HG03064 (cell line): ENCODE measurements around the gene PA2G4.
A peak's percentile ranks its signal among the peaks of the same experiment; 100 is the strongest.
"Not testable (repeated sequence)": the region's sequence is repeated elsewhere in the genome, so short reads cannot be mapped to it uniquely, and the experiment has no call there.

ENCODE experiments used
- ATAC-seq: cut with Tn5 transposase; IDR thresholded peaks from one replicate; pipeline ENCODE4 v1.9.1; 2021; ENCODE audit warnings: low read depth; ENCODE audit not compliant: unreplicated experiment

The PA2G4 gene

GRCh38 chr12:56098592-56098991 lies 5.8 kb upstream of the PA2G4 start:
- ATAC-seq: no peak

GRCh38 chr12:56099787-56100186 lies 4.6 kb upstream of the PA2G4 start:
- ATAC-seq: no peak

DNA sequence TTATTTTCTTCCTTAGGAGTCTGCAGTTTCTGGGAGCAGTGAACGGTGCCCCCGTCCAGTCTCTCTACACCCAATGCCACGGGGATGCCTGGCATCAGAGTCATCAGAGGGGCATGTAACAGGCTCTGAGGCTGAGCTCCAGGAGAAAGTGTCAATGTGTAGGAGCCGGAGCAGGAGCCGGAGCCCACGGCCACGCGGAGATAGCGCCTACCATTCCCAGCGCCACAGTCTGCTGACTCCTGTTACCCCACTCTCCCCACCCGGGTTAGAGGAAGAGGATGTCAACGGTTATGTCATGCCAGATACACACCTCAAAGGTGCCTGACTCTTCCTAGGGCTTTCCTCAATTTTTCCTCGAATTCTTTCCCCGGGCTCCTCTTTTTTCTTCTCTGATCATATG lies 3.3 kb upstream of the PA2G4 start:
- no peak for ATAC-seq

DNA sequence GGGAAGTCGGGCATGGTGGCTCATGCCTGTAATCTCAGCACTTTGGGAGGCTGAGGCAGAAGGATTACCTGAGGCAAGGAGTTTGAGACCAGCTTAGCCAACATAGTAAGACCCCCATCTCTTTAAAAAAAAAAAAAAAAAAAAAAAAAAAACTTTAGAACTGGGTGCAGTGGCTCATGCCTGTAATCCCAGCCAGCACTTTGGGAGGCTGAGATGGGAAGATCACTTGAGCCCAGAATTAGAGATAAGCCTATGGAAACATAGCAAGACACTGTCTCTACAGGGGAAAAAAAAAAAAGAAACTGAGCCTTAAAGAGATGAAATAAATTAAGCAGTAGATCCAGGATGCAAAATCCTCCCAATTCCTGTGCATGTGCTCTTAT lies 1.7 kb upstream of the PA2G4 start:
- ATAC-seq: no peak

GRCh38 chr12:56103066-56103711 lies 1.2 kb upstream of the PA2G4 start:
- ATAC-seq: no peak

DNA sequence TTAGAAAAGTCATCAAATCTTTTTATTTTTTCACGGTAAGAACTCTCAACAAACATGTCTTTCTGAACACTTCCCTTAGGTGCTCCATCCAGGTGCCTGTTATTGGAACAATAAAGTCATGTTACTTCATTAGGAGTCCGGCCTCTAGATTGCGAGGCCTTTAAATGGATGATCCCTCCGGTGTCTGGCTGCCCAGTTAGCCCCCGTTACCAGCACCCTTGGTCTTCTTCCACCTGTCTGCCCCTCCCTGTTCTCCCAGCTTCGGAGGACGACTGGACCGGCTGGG lies 593 bp upstream of the PA2G4 start:
- ATAC-seq: no peak

GRCh38 chr12:56104815-56105608 lies 653 bp downstream of the PA2G4 start:
- peak; percentile 12 for ATAC-seq

GRCh38 chr12:56105609-56105902 lies 1.2 kb downstream of the PA2G4 start:
- no peak for ATAC-seq

GRCh38 chr12:56107242-56107641 lies 2.9 kb downstream of the PA2G4 start:
- no peak for ATAC-seq

DNA sequence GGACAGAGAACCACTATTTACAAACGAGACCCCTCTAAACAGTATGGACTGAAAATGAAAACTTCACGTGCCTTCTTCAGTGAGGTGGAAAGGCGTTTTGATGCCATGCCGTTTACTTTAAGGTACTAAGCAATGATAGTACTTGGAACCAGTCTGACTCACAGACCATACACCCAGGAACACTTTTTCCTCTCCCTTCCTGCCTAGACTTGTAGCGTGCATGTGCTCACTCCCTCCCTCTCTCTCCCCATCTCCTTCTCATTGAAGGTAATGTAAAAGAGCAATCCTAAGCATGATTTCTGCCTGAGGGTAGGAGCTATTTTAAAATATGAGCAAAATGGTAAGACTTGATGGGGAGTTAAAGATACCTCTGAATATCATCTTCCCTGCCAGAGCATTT lies 6.2 kb downstream of the PA2G4 start:
- ATAC-seq: no peak

GRCh38 chr12:56114084-56114483 lies 9.7 kb downstream of the PA2G4 start:
- ATAC-seq: no peak

GRCh38 chr12:56115329-56115728 lies 11.0 kb downstream of the PA2G4 start:
- no peak for ATAC-seq

DNA sequence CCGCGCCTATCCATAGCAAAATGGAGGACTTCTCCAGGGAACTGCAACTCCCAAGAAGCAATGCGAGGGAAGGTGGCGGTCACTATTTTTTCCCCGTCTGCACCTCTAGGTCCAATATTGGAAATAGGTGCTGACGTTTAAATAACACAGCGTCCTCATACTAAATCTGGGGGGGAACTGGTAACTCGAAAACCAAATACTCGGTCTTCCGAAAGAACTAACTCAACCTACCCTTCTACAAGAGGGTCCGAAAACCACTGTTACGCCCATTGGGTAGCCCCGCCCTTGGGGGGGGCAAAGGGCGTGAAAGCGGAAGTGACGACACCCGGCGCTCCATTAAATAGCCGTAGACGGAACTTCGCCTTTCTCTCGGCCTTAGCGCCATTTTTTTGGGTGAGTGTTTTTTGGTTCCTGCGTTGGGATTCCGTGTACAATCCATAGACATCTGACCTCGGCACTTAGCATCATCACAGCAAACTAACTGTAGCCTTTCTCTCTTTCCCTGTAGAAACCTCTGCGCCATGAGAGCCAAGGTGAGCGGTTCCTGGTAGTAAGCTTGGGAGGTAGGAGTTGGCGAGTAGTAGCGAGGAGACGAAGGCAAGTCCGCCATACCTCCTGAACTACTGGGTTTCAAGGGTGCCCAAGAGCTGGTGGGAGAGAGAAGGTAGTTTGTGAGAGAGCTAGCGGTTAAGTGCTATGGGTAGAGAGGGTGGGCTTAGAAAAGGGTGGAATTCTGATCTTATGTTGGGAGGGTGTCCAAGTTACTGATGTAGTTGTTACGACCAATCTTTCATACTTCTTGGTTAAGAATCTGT lies 12.1 kb downstream of the PA2G4 start, which contains the start of gene RPL41:
TSS of gene RPL41 (plus strand) at position 367 of the 815 bp plus-strand sequence.
- peak; percentile 37 for ATAC-seq

- not testable (repeated sequence) for ATAC-seq
These were observed 12.8 kb downstream of the PA2G4 start for GRCh38 chr12:56117082-56117706.

GRCh38 chr12:56117778-56118687 lies 13.7 kb downstream of the PA2G4 start, which contains the start of gene ZC3H10:
Gene ZC3H10 (plus strand): TSS chr12:56118266. CDS start chr12:56120563, 2,297 bp downstream.
- peak; percentile 75 for ATAC-seq

- ATAC-seq: no peak
These were observed 14.5 kb downstream of the PA2G4 start for GRCh38 chr12:56118688-56119357.

DNA sequence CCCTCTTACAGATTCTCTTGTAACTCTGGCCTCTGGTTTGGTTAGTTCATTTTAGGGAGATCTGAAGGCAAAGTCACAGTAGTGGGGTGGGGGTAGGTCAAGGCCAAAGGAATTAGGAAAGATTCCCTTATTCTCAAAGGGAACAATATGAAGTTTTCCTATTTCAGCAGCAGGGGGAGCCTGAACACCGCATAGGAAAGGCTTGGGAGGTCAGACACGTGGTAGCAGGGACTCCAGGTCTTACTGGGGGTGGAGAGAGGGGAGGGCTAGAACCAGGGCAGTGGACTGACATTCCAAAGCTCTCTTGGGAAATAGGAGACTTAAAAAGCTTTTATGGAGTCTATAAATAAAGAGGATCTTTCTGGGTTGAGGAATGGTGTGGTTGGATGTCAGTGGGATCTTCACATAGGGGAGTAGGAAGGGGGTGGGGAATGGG lies 15.0 kb downstream of the PA2G4 start:
- no peak for ATAC-seq

- ATAC-seq: no peak
These were observed 15.9 kb downstream of the PA2G4 start for GRCh38 chr12:56120158-56120846.
